GM12873 (cell line): Measurements from ENCODE around the gene ZRANB1.

Experiments used
- CTCF ChIP-seq: IDR thresholded peaks from 2 replicates; pipeline ENCODE4 v1.5.1; 2012; ENCODE audit warnings: low read depth, mild to moderate bottlenecking, moderate library complexity, low read length, control low read depth; ENCODE audit not compliant: insufficient read depth; ENCODE audit errors: missing control alignments

Gene ZRANB1

GRCh38 chr10:124941823-124942222 is at the start of gene ZRANB1:
ZRANB1 (plus strand) TSS chr10:124942123; CDS start chr10:124942494, 371 bp downstream.
- TF ChIP-seq CTCF, result no peak

GRCh38 chr10:124892905-124893304 is 49.0 kb upstream of the ZRANB1 start:
- no peak for TF ChIP-seq CTCF

GRCh38 chr10:124894569-124895215 is 47.2 kb upstream of the ZRANB1 start:
- TF ChIP-seq CTCF, result no peak

- TF ChIP-seq CTCF, result no peak
These were observed 45.2 kb upstream of the ZRANB1 start for GRCh38 chr10:124896751-124897150.

- no peak for TF ChIP-seq CTCF
These were observed 43.5 kb upstream of the ZRANB1 start for GRCh38 chr10:124898471-124898870.

- no peak for TF ChIP-seq CTCF
These were observed 42.8 kb upstream of the ZRANB1 start for GRCh38 chr10:124899151-124899550.

GRCh38 chr10:124902462-124902861 is 39.5 kb upstream of the ZRANB1 start:
- TF ChIP-seq CTCF, result no peak
